WTC11 (cell line): ENCODE results near the gene TMEM81. TPM values are rescaled to one million over a fixed set of nuclear protein-coding genes. Genes with fewer than 3 reads are reported as not detected.

ENCODE experiments used
- ATAC-seq: fragments of 200-7000 bp; cut with Tn5 transposase; 2 replicates; pipeline ENCODE4 v1.10.0; 2021; ENCODE audit warnings: mild to moderate bottlenecking, moderate library complexity
- CTCF ChIA-PET: fragments of 300-600 bp; sonication (Branson Sonifier 250); formaldehyde crosslinking; loops from one replicate; lab custom pipeline; 2021; ENCODE audit warnings: antibody characterized with exemption; lab: Charles Lee
- POLR2A ChIA-PET: fragments of 350-600 bp; sonication (Branson Sonifier 250); formaldehyde crosslinking; loops from one replicate; lab custom pipeline; 2021; ENCODE audit warnings: antibody characterized with exemption; lab: Charles Lee
- DNase-seq: peaks from one replicate; pipeline ENCODE4 v3.0.0; 2021; ENCODE audit warnings: low spot score
- H3K27ac Mint-ChIP-seq: 2 replicates; pipeline ENCODE4 v1.8.0; 2021; ENCODE audit warnings: mixed read lengths
- H3K27me3 Mint-ChIP-seq: 2 replicates; pipeline ENCODE4 v1.8.0; 2021; ENCODE audit warnings: low read depth, mild to moderate bottlenecking, moderate library complexity, mixed read lengths
- H3K36me3 Mint-ChIP-seq: 2 replicates; pipeline ENCODE4 v1.8.0; 2021; ENCODE audit warnings: mixed read lengths
- H3K4me1 Mint-ChIP-seq: 2 replicates; pipeline ENCODE4 v1.8.0; 2022; ENCODE audit warnings: mixed read lengths
- H3K4me3 Mint-ChIP-seq: 2 replicates; pipeline ENCODE4 v1.8.0; 2021; ENCODE audit warnings: mild to moderate bottlenecking, moderate library complexity, mixed read lengths
- H3K9me3 Mint-ChIP-seq: 2 replicates; pipeline ENCODE4 v1.8.0; 2021; ENCODE audit warnings: mixed read lengths
- CBFB ChIP-seq: sonication (generic); formaldehyde crosslinking; IDR thresholded peaks from 2 replicates; pipeline ENCODE4 v1.8.1; 2022; ENCODE audit warnings: mild to moderate bottlenecking, low read depth, missing genetic modification reagents
- ESRRA ChIP-seq: sonication (generic); formaldehyde crosslinking; IDR thresholded peaks from 2 replicates; pipeline ENCODE4 v1.8.1; 2022; ENCODE audit warnings: mild to moderate bottlenecking, missing genetic modification reagents, borderline replicate concordance
- FOXP4 ChIP-seq: sonication (generic); formaldehyde crosslinking; IDR thresholded peaks from 2 replicates; pipeline ENCODE4 v1.8.0; 2022; ENCODE audit warnings: mild to moderate bottlenecking, missing genetic modification reagents
- HMGA2 ChIP-seq: fragments of 250-450 bp; sonication (Bioruptor Pico); IDR thresholded peaks from 2 replicates; pipeline ENCODE4 v1.4.0; 2021; ENCODE audit warnings: mild to moderate bottlenecking, moderate library complexity
- HMGXB4 ChIP-seq: sonication (generic); formaldehyde crosslinking; IDR thresholded peaks from 2 replicates; pipeline ENCODE4 v1.8.1; 2023; ENCODE audit warnings: mild to moderate bottlenecking, moderate library complexity, missing genetic modification reagents
- IRF2 ChIP-seq: sonication (generic); formaldehyde crosslinking; IDR thresholded peaks from 2 replicates; pipeline ENCODE4 v1.8.0; 2022; ENCODE audit warnings: low read depth, missing genetic modification reagents, borderline replicate concordance
- JUN ChIP-seq: sonication (generic); formaldehyde crosslinking; IDR thresholded peaks from 2 replicates; pipeline ENCODE4 v1.8.0; 2023; ENCODE audit warnings: mild to moderate bottlenecking, missing genetic modification reagents
- MAX ChIP-seq: sonication (generic); formaldehyde crosslinking; IDR thresholded peaks from 2 replicates; pipeline ENCODE4 v1.8.0; 2022; ENCODE audit warnings: mild to moderate bottlenecking, missing genetic modification reagents
- NFATC4 ChIP-seq: fragments of 250-450 bp; sonication (Bioruptor Pico); IDR thresholded peaks from 2 replicates; pipeline ENCODE4 v1.9.0; 2021; ENCODE audit warnings: mild to moderate bottlenecking
- NR1H2 ChIP-seq: sonication (generic); formaldehyde crosslinking; IDR thresholded peaks from 2 replicates; pipeline ENCODE4 v1.9.0; 2021; ENCODE audit warnings: mild to moderate bottlenecking, moderate library complexity, missing genetic modification reagents
- SP1 ChIP-seq: sonication (generic); formaldehyde crosslinking; conservative IDR thresholded peaks from 2 replicates; pipeline ENCODE4 v1.8.1; 2022; ENCODE audit warnings: missing genetic modification reagents
- TCF7 ChIP-seq: sonication (generic); formaldehyde crosslinking; IDR thresholded peaks from 2 replicates; pipeline ENCODE4 v1.8.0; 2022; ENCODE audit warnings: mild to moderate bottlenecking, low read depth, missing genetic modification reagents, moderate library complexity
- TEAD4 ChIP-seq: sonication (generic); formaldehyde crosslinking; IDR thresholded peaks from 2 replicates; pipeline ENCODE4 v1.8.0; 2022; ENCODE audit warnings: mild to moderate bottlenecking, missing genetic modification reagents
- USF2 ChIP-seq: sonication (generic); formaldehyde crosslinking; IDR thresholded peaks from 2 replicates; pipeline ENCODE4 v1.8.1; 2023; ENCODE audit warnings: mild to moderate bottlenecking, missing genetic modification reagents, moderate library complexity
- ZNF121 ChIP-seq: sonication (generic); formaldehyde crosslinking; IDR thresholded peaks from 2 replicates; pipeline ENCODE4 v1.8.0; 2023; ENCODE audit warnings: missing genetic modification reagents
- ZNF219 ChIP-seq: sonication (generic); formaldehyde crosslinking; IDR thresholded peaks from 2 replicates; pipeline ENCODE4 v1.8.0; 2023; ENCODE audit warnings: missing genetic modification reagents, mild to moderate bottlenecking, borderline replicate concordance
- ZNF263 ChIP-seq: sonication (generic); formaldehyde crosslinking; IDR thresholded peaks from 2 replicates; pipeline ENCODE4 v1.8.1; 2022; ENCODE audit warnings: low read depth, mild to moderate bottlenecking, moderate library complexity, missing genetic modification reagents
- ZNF425 ChIP-seq: fragments of 250-450 bp; sonication (Bioruptor Pico); conservative IDR thresholded peaks from 2 replicates; pipeline ENCODE4 v1.9.0; 2021; ENCODE audit warnings: mild to moderate bottlenecking
- ZNF512 ChIP-seq: sonication (generic); formaldehyde crosslinking; IDR thresholded peaks from 2 replicates; pipeline ENCODE4 v1.8.1; 2022; ENCODE audit warnings: missing genetic modification reagents, borderline replicate concordance
- total RNA-seq: library from RNA; stranded (reverse); gene quantifications from 3 replicates; pipeline ENCODE4 v1.2.3, GENCODE V29; 2021

The TMEM81 gene
- total RNA-seq, 1 experiment from 2014 or later: 7.5 TPM

- no peak for ATAC-seq
- POLR2A ChIA-PET: no interaction called here
- H3K27ac Mint-ChIP-seq: no peak overlapping the region
- H3K9me3 Mint-ChIP-seq: peaks cover 2% of the 10 kb centered on the region
- CTCF ChIA-PET: no interaction called here
- DNase-seq: no peak
- TF ChIP-seq ESRRA (CRISPR knock-in tag) (no peak), ZNF121 (CRISPR knock-in tag) (no peak), HMGA2 (CRISPR knock-in tag) (no peak), USF2 (CRISPR knock-in tag) (no peak), FOXP4 (CRISPR knock-in tag) (no peak), ZNF425 (CRISPR knock-in tag) (no peak), JUN (no peak), ZNF219 (CRISPR knock-in tag) (no peak), ZNF512 (no peak), HMGXB4 (CRISPR knock-in tag) (no peak), IRF2 (CRISPR knock-in tag) (no peak), NR1H2 (CRISPR knock-in tag) (no peak), ZNF263 (CRISPR knock-in tag) (no peak), MAX (CRISPR knock-in tag) (no peak), CBFB (CRISPR knock-in tag) (no peak), NFATC4 (no peak)
- peaks cover 8% of the 10 kb centered on the region for H3K4me1 Mint-ChIP-seq
- peaks cover 1% of the 10 kb centered on the region; the same call in 1 of the 2 replicates for H3K36me3 Mint-ChIP-seq
- H3K4me3 Mint-ChIP-seq: no peak overlapping the region
- no peaks in the 10 kb centered on the region for H3K27me3 Mint-ChIP-seq
Measured at GRCh38 chr1:205133287-205133686, 49.0 kb upstream of the TMEM81 start.

- no peaks in the 10 kb centered on the region for H3K27me3 Mint-ChIP-seq
- POLR2A ChIA-PET: no interaction called here
- no peak overlapping the region for H3K27ac Mint-ChIP-seq
- DNase-seq (no peak), ATAC-seq (no peak)
- no peaks in the 10 kb centered on the region for H3K9me3 Mint-ChIP-seq
- H3K4me3 Mint-ChIP-seq: no peak overlapping the region
- H3K4me1 Mint-ChIP-seq: no peaks in the 10 kb centered on the region
- CTCF ChIA-PET: interaction anchor here (1.0 kb wide), 1 partner anchor 68 kb away, joined by 3 read pairs; no protein-coding TSS in a partner anchor
- H3K36me3 Mint-ChIP-seq: no peaks in the 10 kb centered on the region
- no peak for TF ChIP-seq ZNF512
- no peak for TF ChIP-seq TCF7 (CRISPR knock-in tag)
- TF ChIP-seq TEAD4 (CRISPR knock-in tag): no peak
- no peak for TF ChIP-seq HMGXB4 (CRISPR knock-in tag)
- TF ChIP-seq SP1 (CRISPR knock-in tag): no peak
Measured at GRCh38 chr1:205129447-205130029, 45.3 kb upstream of the TMEM81 start.
